ENCODE measurements around the gene CIAPIN1. TPM values are rescaled to one million over a fixed set of nuclear protein-coding genes. Genes with fewer than 3 reads are reported as not detected.

CIAPIN1 gene
- total and polyA plus RNA-seq, 2 experiments from 2014 or later, result 65.5 to 156 TPM

DNA sequence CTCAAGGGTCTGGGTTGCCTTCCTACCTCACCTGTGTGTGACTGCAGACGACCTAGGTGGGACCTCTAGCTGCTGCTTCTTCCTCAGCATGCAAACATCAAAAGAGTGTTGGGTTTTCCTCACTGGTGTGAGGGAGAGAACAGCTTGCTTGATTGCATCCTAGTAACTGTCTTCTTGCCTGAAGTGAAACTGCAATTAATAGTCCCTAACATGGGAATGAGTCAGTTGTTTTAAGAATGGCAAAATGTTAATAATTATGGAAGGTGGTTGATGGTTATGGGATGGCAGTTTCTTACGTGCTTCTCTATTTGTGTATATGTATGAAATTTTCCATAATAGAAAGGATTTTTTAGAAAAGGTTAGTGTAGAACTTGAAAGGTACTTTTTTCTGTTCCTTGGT, 21.2 kb upstream of the CIAPIN1 start:
- no peaks in the 10 kb centered on the region for H3K27me3 ChIP-seq
- H3K36me3 ChIP-seq, result peaks cover 86% of the 10 kb centered on the region
- H3K4me1 ChIP-seq (ENCODE audit: low read depth), result peaks cover 14% of the 10 kb centered on the region
- no peak for TF ChIP-seq CTCF (IDR thresholded peaks at IDR 0.05; ENCODE audit: low read depth, low read length)
- no peaks in the 10 kb centered on the region for H3K9me3 ChIP-seq (ENCODE audit: low read depth)
- H3K27ac ChIP-seq, result peak overlapping the region; percentile 95
- DNase-seq (ENCODE audit: low read depth in 1 of 2, low spot score in 1 of 2), result no peak
- no peak overlapping the region for H3K4me3 ChIP-seq

DNA sequence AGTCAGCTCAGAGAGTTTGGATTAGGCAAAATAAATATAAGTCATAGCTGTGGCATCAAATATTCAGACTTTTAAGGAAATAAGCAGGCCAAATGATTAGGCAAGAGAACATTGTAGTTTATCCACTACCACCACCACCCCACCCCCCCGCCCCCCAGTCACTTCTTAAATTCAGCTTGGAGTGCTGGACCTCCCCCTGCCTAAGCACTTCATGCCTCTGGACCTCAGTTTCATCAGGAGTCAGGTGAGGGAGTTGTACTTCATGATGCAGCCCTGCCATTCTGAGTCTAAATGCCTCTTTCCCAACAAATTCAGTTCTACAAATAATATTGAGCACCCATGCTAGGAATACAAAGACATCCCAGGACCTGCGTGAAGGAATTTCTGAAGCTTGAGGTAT, 17.3 kb upstream of the CIAPIN1 start:
- no peaks in the 10 kb centered on the region for H3K4me1 ChIP-seq (ENCODE audit: low read depth)
- H3K27me3 ChIP-seq, result no peaks in the 10 kb centered on the region
- no peaks in the 10 kb centered on the region for H3K9me3 ChIP-seq (ENCODE audit: low read depth)
- no peak overlapping the region for H3K4me3 ChIP-seq
- DNase-seq (ENCODE audit: low read depth in 1 of 2, low spot score in 1 of 2), result no peak
- peaks cover 69% of the 10 kb centered on the region for H3K36me3 ChIP-seq
- H3K27ac ChIP-seq, result peak overlapping the region; percentile 55
- no peak for TF ChIP-seq CTCF (IDR thresholded peaks at IDR 0.05; ENCODE audit: low read depth, low read length)

DNA sequence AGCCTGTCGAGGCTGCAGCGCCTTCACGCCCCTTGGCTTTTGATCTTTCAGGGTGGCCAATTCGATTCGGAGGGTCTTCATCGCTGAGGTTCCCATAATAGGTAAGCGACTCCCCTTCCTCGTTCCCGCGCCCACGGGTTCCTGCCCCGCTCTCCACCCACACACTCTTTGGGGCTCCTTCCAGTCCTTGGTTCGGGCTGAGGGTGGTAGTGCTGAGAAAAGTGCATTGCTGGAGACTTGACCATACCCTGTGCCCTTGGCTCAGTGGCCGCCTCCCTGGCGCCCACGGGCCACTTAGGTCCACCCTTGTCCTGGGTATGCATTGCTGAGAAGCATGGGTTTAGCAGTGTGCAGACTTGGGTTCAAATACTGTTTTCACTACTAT, 15.8 kb upstream of the CIAPIN1 start:
- H3K27ac ChIP-seq, result peak overlapping the region; percentile 80
- H3K27me3 ChIP-seq, result no peaks in the 10 kb centered on the region
- no peaks in the 10 kb centered on the region for H3K9me3 ChIP-seq (ENCODE audit: low read depth)
- no peak for TF ChIP-seq CTCF (IDR thresholded peaks at IDR 0.05; ENCODE audit: low read depth, low read length)
- H3K36me3 ChIP-seq, result peaks cover 72% of the 10 kb centered on the region
- DNase-seq (ENCODE audit: low read depth in 1 of 2, low spot score in 1 of 2), result peak in 1 of 2 donors; percentile 19
- no peaks in the 10 kb centered on the region for H3K4me1 ChIP-seq (ENCODE audit: low read depth)
- peak overlapping the region; percentile 84 for H3K4me3 ChIP-seq

DNA sequence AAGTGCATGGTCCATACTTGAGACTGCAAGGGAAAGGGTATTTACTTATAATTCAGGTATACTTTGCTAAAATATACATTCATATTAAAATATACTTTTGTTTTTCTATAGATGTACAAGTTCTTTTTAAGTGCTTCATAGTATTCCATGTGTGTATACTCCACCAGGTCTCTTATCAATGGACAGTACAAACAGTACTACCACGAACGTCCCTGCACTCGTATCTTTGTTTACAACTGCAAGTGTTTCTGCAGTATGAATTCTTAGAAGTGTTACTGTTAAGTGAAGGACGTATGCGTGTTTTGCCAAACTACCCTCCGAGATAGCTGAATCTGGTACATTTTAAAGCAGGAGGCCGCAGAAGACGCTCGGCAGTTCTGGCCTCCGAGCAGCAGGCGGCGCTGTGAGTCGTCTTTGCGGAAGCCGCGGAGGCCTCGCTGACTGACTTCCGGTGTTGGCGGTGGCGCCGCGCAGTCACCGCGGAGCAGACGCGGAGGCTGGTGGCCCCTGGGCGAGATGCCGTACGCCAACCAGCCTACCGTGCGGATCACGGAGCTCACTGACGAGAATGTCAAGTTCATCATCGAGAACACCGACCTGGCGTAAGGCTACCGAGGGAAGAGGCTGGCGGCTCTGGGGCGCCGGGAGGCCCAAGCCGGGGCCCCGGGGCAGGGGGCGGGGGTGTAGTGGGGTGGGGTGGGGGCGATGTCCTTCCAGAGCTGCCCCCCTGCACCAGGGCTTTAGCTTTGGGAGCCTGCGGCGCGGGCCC, 15.2 kb upstream of the CIAPIN1 start, which contains the start of gene POLR2C:
TSS of gene POLR2C (plus strand) at position 471 of the 769 bp plus-strand sequence. CDS start at position 517, 46 bp downstream.
- TF ChIP-seq CTCF (IDR thresholded peaks at IDR 0.05; ENCODE audit: low read depth, low read length), result peak; percentile 84
- H3K36me3 ChIP-seq, result peaks cover 72% of the 10 kb centered on the region

DNA sequence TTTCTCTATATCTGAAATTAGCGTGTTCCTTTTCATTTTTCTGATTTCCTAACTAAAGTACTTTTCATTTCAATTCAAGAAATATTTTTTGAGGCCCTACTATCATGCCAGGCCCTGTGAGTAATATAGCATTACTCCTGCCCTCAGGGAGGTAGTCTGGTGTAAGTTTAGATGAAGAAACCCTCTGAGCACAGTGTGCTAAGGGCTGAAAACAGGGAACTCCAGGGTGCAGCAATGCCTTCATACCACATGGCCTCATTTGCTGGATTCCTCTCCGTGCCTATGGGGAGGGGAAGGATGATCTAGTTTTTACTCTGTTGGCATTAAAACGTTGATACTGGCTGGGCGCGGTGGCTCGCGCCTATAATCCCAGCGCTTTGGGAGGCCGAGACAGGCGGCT, 4.8 kb upstream of the CIAPIN1 start:
- no peak for DNase-seq (ENCODE audit: low read depth in 1 of 2, low spot score in 1 of 2)
- Histone ChIP-seq H3K4me3 (no peak overlapping the region), H3K9me3 (ENCODE audit: low read depth) (no peaks in the 10 kb centered on the region), H3K36me3 (peaks cover 58% of the 10 kb centered on the region), H3K27me3 (no peaks in the 10 kb centered on the region), H3K27ac (no peak overlapping the region), H3K4me1 (ENCODE audit: low read depth) (peaks cover 12% of the 10 kb centered on the region)
- no peak for TF ChIP-seq CTCF (IDR thresholded peaks at IDR 0.05; ENCODE audit: low read depth, low read length)

More for the DNA sequence above, 15.2 kb upstream of the CIAPIN1 start, which contains the start of gene POLR2C:
- Histone ChIP-seq H3K4me3 (peak within 1 kb of the TSS; percentile 84), H3K27ac (peak within 1 kb of the TSS; percentile 80), H3K9me3 (ENCODE audit: low read depth) (no peaks in the 10 kb centered on the region), H3K4me1 (ENCODE audit: low read depth) (no peaks in the 10 kb centered on the region), H3K27me3 (no peaks in the 10 kb centered on the region)
- peak; percentile 88 to 91 for DNase-seq (ENCODE audit: low read depth in 1 of 2, low spot score in 1 of 2)
